Measurements from ENCODE around the gene SEPHS2.
A peak's percentile ranks its signal among the peaks of the same experiment; 100 is the strongest.
"Not testable (repeated sequence)": the region's sequence is repeated elsewhere in the genome, so short reads cannot be mapped to it uniquely, and the experiment has no call there.

Gene SEPHS2

DNA sequence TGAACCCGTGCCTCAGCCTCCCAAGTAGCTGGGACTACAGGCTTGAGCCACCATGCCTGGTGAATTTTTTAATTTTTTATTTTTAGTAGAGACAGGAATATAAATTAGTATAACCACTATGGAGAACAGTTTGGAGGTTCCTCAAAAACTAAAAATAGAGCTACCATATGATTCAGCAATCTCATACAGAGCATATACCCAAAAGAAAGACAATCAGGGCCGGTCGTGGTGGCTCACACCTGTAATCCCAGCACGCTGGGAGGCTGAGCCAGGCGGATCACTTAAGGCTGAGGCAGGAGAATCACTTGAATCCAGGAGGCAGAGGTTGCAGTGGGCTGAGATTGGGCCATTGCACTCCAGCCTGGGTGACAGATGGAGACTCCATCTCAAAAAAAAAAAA is 15.8 kb upstream of the SEPHS2 start:
- DNase-seq, result not testable (repeated sequence)

DNA sequence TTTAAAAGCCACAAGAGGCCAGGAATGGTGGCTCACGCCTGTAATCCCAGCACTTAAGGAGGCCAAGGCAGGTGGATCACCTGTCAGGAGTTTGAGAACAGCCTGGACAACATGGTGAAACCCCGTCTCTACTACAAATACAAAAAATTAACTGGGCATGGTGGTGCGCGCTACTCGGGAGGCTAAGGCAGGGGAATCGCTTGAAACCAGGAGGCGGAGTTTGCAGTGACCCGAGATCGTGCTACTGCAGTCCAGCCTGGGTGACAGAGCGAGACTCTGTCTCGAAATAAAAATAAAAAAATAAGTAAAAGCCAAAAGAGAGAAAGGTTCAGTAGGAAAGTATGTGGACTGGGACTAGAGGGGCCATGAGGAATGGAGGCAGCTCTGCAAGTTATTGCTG is 13.8 kb upstream of the SEPHS2 start:
- DNase-seq, result no peak

DNA sequence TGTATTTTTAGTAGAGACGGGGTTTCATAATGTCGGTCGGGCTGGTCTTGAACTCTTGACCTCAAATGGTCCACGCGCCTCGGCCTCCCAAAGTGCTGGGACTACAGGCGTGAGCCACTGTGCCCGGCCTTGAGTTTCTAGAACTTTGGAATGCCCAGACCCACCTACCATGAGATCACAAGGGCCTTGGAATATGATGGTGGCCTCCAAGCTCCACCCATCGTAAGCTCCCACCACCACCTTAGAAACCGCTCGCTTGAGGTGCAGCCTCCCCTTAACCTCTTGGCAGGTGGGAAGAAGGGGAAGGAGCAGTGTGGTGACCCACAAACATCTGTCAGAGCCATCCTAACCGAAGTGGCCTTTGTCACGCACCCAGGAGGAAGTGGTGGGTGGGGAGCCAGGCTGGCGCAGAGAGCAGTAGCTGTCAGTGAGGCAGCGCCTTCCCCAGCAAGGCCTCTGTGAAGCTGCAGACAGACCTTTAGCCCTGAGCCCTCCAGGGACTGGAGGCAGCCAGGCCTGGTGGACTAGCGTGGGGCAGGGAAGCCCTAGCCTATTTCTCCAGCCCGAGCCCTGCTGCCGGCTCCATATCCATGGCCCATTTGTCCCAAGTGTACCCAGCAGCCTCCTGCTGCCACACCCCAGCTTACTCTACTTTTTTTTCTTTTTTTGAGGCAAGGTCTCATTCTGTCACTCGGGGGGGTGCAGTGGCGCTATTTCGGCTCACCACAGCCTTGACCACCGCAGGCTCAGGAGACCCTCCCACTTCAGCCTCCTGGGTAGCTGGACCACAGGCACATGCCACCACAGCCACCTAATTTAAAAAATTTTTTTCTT is 13.1 kb upstream of the SEPHS2 start:
- DNase-seq, result peak; percentile 76 to 85

DNA sequence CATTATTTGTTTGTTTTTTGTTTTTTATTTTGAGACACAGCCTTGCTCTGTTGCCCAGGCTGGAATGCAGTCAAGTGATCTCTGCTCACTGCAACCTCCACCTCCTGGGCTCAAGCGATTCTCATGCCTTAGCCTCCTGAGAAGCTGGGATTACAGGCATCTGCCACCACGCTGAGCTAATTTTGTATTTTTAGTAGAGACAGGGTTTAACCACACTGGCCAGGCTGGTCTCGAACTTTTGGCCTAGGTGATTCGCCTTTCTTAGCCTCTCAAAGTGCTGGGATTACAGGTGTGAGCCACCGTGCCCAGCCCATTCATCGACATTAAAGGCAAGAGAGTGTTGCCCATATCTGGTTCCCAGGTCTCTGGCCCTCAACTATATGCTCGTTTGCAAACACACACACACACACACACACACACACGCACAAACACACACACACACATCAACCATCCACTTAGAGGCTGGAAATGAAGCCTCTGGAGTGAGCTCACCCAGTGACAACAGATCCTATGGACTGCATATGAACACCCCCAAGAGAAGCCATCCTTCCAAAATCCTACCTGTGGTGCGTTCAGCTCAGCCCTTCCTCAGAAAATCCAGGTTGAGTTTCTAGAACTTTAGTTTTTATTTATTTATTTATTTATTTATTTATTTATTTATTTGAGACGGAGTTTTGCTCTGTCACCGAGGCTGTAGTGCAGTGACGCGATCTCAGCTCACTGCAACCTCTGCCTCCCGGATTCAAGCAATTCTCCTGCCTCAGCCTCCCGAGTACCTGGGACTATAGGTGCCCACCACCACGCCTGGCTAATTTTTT is 12.3 kb upstream of the SEPHS2 start:
- no peak for DNase-seq

DNA sequence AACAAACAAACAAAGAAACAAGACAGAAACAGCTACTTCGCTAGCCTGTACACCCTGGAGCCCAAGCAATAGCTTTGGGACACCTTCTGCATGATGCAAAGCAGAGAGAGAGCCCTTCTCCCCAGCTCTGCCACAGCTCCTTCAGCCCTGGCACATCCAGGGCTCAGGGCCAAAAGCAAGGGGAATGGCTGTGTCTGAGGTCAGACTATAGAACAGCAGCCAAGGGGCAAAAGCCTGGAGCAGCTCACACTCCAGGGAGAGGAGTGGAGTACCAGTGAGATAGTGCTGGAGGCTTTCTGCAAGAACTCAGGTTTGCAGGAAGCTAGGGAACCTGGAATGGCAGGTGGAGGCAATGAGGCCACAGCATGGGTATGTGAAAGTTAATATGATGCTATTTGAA is 11.6 kb upstream of the SEPHS2 start:
- DNase-seq, result no peak

DNA sequence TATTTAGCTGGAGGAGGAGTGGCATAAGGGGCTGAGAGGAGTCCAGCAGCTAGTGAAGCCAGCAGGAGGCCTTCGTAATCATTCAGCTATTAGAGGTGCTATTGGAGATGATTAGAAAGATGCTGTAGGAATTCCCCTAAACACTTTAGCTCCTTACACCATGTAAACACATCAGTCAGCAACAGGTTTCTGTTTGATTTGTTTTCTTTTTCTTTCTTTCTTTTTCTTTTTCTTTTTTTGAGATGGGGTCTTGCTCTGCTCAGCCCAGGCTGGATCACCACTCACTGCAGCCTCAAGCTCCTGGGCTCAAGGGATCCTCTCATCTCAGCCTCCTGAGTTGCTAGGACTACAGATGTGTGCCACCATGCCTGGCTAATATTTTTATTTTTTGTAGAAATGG is 10.6 kb upstream of the SEPHS2 start:
- DNase-seq, result no peak

DNA sequence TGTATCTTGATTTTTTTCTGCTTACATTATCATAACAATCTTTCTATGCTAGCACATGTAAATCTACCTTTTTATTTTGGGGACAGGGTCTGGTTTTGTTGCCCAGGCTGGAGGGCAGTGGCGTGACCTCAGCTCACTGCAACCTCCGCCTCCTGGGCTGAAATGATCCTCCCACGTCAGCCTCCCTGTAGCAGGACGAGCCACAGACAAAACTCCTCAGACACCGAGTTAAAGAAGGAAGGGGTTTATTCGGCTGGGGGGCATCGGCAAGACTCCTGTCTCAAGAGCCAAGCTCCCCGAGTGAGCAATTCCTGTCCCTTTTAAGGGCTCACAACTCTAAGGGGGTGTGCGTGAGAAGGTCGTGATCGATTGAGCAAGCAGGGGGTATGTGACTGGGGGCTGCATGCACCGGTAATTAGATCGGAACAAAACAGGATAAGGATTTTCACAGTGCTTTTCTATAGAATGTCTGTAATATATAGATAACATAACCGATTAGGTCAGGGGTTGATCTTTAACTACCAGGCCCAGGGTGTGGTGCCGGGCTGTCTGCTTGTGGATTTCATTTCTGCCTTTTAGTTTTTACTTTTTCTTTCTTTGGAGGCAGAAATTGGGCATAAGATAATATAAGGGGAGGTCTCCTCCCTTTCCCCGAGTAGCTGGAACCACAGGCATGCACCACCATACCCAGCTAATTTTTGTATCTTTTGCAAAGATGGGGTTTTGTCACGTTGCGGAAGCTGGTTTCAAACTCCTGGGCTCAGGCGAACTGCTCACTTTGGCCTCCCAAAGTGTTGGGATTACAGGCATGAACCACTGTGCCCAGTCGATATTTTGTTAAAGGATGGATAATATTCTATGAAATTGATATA is 7.3 kb upstream of the SEPHS2 start:
- not testable (repeated sequence) for DNase-seq

DNA sequence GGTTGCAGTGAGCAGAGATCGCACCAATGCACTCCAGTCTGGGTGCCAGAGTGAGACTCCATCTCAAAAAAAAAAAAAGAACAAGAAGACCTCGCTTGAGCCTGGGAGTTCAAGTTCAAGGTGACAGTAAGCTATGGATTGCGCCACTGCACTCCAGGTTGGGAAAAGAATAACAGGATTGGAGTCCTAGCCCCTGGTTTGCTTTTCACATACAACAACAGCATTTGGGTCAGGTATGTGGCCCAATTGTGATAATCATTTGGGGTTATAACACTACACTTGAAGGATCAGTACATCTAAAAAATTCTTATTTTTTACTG is 3.4 kb upstream of the SEPHS2 start:
- no peak for DNase-seq

DNA sequence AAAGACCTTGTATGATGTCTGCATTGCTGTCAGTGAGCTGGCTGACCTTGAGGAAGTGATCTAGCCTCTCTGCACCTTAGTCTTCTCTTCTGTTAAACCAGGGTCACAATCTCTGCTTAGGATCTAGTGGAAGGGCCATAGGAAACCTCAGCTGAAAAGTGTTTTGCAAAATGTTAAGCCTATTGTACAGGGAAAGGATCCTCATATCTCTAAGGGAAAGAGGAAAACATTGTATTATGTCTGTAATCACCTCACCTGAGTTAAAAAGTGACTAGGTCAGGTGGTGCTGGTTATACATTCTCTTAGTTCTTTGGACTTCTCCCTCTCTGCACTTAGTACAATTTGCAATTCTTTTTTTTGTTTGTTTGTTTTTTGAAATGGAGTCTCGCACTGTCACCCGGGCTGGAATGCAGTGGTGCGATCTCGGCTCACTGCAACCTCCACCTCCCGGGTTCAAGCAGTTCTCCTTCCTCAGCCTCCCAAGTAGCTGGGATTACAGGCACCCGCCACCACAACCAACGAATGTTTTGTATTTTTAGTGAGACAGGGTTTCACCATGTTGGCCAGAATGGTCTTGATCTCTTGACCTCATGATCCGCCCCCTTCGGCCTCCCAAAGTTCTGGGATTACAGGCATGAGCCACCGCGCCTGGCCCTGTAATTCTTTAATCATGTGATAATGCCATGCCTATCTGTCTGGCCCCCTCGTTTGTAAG is 2.0 kb upstream of the SEPHS2 start:
- DNase-seq, result no peak

DNA sequence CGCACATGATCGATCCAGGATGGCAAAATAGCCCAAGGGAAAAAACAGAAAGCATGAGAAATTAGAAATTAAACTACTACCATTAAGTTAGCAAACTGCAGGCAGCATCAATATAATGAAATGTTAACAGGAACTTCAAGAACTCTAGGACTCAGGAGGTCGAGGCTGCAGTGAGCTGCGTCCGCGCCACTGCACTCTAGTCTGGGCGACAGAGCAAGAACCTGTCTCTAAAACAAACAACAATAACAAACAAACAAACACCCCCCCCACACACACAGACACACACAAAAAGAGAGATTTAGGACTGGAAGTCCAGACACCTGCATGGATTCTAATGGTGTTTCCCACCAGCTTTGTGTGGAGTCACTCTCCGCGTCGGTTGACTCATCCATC is 525 bp upstream of the SEPHS2 start:
- DNase-seq, result no peak

DNA sequence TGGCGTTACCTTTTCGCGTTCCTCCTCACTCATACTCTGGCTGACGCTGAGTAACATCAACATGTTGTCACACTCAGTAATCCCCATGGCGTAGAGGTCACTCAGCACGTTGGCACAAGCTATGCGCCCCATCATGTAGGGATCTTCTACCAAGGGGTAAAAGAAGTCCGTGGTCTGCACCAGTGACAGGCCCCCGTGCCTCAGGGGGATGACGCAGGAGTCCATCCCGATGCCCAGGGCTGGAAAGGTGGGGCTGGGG is 596 bp downstream of the SEPHS2 start:
- no peak for DNase-seq

DNA sequence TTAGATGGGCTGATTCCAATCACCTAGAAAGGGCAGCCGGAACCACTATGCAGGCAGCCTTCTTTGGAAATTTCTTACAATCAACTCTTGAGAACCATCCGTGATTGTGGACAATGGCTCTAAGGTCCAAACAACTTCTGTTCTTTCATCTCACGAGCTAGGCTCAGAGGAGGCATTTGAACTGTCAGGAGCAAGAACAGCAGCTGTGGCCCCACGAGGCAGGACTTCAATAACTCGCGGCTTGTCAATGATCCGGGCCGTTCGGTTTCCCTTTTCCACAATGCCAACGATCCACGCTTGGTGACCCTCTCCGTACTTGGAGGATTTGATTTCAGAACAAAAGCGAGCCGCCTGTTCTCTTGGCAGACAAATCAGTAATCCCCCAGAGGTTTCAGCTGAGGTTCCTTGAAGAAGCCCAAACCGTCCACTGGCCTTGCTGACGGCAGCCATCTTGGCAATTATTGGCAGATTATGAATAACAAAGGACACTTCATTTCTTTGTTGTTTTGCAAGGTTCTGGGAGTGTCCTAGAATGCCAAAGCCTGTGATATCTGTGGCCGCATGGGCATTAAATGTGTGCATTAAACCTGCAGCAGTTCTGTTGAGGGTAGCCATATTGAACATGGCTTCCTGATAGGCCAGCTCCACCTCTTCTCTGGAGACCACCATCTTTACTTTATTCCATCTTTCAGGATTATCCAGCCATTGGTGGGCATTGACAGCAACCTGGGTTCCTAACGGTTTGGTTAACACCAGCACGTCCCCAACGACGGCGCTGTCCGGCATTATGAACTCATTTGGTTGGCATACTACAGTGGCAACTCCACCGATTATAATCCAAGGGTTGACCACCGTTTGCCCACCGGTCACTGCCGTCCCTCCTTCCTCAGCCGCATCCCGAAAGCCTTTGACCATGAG is 1.2 kb downstream of the SEPHS2 start:
- DNase-seq, result no peak

DNA sequence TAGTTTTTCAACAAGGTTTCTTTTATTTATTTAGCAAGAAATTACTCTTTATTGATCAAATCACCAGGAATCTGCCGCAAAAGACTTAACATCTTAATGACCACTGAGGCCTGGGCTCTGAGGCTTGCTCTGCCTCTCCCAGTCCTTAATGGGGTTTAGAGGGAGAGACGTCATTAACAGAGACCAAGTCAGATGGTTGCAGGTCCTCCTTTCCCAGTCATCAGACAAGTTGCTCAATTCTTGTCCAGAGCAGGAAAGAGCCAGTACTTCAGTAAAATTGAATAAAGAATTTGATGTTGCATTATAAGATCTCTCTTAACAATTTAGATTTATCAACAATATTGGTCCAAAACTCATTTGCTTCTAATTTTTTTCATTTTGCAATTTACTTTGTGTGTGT is 2.0 kb downstream of the SEPHS2 start:
- DNase-seq, result no peak

DNA sequence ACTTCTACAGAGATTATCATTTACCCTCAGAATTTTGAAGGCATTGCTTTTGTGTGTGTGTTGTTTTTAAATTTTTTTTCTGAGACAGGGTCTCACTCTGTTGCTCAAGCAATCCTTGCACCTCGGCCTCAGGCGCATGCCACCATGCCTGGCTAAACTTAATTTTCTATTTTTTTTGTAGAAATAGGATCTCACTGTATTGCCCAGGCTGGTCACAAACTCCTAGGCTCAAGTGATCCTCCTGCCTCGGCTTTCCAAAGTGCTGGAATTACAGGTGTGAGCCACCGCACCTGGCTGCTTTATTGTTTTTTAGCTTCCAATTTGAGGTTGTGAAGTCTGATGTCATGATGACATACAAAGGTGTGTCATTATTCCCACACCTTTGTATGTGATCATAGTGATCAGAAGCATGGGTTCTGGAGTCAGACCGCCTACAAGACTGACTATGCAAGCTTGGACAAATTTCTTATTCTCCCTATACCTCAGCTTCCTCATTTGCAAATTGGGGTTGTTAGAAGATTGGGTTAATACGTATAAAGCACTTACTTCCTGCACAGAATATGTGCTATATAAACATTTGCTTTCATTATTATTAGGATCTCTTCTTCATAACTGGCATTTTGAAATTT is 5.8 kb downstream of the SEPHS2 start:
- no peak for DNase-seq

DNA sequence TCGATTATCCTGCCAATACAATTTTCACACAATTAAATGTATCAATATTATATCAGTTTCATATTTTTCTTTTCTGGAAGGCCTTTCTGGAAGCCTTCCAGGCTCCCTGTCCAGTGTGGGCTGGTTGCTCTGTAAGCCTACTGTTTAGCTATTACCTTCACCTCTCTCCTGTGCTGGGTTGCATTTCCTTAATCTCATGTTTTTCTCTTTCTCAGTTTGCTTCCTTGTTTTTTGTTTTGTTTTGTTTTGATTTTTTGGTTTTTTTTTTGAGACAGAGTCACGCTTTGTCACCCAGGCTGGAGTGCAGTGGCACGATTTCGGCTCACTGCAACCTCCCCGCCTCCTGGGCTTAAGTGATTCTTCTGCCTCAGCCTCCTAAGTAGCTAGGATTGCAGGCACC is 6.8 kb downstream of the SEPHS2 start:
- no peak for DNase-seq

DNA sequence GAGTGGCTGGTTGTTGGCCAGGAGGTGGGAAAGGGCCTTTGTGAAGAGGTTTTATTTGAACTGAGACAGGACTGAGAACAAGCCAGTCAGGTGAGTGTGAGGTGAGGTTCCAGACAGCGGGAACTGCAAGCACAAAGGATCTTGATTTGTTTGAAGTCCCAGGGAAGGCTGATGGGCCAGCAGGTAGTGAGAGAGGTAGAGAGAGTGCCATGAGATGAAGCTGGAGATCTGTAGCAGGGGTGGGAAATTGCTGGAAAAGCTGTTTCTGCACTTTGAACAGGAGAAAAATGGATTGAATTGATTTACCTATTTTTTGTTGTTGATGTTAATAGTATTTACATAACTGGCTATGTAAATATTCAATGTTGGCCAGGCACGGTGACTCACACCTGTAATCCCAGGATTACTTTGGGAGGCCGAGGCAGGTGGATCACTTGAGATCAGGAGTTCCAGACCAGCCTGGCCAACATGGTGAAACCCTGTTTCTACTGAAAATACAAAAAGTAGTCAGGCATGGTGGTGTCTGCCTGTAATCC is 8.1 kb downstream of the SEPHS2 start:
- no peak for DNase-seq

DNA sequence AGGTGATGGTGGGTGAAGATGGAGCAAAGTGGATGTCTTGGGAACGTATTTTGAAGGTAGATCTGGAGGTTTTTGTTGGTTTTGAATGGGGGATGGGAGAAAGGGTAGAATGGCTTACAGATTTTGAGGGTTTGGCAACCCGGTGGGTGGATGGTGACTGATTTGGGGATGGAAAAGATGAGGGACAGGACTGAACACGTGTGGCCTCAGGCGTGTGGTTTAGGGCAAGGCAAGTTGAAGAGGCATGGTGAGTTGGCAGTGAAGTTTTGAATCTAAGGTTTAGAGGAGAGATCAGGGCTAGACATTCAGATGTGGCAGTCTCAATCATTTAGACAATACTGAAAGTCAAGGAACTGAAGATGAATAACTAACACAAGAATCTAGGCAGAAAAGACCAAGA is 10.8 kb downstream of the SEPHS2 start:
- peak in 1 of 2 experiments; percentile 28 for DNase-seq

DNA sequence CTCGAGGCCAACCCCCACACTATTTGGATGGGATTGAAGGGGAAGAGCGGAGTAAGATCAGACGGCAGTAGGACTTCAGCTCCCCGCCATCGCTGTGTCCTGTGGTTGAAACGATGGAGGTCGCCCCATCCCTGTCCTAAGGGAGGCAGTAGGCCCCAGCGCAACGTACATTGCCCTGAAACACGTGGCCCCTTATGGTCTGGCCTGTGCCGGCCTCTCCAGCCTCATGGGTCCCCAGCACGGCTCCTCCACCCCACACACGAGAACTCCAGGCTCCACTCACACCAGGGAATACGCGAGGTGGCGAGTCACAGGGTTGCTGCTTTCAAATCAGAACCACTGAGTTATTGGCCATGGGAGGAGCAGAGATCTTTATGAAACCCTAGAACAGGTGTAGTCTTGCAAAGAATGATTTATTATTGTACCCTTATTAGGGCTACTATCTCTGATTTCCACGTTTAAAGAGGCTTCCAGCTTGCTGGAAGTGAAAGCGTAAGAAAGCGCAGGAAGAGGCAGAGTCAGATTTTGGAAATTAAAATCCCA is 15.2 kb downstream of the SEPHS2 start:
- DNase-seq, result no peak

DNA sequence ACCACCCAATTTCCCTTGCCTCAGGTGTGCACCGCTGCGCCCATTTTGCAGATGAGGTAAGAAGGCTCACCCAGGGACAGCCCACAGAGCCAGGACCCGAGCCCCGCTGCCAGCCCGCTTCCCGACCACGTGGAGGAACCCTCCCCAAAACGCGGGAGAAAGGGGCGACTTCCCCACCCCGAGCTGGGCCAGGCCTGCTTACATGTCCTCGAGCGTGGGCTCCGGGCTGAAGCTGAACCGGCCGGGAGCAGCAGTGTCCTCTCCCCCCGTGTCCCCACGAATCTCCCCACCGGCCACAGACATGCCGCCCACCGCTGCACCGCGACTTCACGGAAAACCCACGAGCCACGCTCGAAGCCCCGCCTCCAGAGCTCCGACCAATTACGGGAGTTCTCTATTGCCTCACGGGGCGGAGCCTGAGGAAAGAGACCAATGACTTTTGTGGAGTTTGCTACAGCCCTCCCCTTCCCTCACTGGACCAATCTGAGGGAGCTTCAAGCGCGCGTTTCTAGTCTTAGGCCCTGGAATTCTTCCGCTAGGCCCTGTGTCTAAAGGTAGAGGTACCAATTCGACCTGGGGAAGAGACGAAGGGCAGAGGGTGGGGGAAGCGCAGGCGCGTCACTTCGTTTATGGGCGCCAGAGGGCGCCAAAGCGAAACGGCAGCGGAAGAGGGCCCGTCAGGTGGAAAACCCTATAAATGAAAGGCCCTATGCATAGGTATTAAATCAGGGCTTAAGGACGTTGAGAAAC is 15.8 kb downstream of the SEPHS2 start, which contains the start of gene DCTPP1:
Gene DCTPP1, minus strand, starts transcription at position 353 of the 750 bp plus-strand sequence. Its CDS starts 50 bp downstream, at position 303.
- DNase-seq, result peak; percentile 90 to 98

DNA sequence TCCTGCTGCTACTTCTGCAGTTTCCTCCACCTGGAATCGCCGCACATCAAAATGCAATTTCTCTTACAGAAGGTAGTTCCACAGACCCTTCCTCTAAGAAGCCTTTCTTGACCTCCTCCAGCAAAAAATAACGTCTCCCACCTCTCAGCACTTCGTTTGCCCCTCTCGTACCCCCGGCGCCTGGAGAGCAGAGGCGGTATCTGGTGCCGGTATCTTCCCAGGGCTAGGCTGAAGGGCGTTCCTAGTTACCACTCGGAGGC is 16.3 kb downstream of the SEPHS2 start:
- no peak for DNase-seq

Data from stimulated activated CD4-positive, alpha-beta T cell treated with anti-CD3 and anti-CD28 coated beads, Interleukin-4, amount 100 ng/mL, for 4 hours (primary cell).